Measurements from ENCODE around the gene PLA2G15.

Gene PLA2G15

DNA sequence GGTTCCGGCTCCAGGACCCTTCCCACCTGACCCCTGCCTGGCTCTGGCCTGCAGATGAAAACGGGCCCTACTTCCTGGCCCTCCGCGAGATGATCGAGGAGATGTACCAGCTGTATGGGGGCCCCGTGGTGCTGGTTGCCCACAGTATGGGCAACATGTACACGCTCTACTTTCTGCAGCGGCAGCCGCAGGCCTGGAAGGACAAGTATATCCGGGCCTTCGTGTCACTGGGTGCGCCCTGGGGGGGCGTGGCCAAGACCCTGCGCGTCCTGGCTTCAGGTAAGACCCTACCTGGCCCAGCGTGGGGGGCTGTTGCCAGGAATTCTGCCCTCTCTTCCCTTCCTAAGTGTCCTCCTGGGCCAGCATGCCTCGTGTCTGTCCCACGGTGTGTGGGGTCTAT lies 10.5 kb downstream of the PLA2G15 start:
- DNase-seq = no peak

DNA sequence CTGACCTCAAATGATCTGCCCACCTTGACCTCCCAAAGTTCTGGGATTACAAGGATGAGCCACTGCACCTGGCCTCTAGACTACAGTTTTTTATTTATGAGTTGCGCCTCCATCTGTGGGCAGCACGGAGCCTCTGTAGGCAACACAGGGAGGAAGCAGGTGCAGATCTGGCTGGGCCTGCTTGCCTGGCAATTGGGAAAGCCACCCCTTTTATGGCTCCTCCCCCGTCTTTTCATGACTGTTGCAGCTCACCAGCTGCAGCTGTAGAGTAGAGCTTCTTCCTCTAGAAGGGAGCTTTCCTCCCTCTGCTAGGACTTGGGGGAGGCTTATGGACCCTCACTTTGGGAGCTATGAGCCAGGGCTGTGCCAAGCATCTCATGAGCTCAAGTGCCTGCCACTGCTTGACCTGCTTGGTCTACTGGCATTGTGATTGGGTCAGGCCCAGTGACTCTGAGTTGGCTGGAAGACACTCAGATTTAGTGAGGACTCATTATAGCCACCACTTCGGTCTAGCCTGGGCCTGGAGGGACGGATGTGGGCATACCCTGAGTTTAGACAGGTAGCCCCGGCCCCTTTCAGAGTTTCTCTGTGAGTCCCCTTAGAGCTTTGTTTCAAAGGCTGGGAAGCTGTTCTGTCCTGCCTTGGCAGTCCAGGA lies 12.2 kb downstream of the PLA2G15 start:
- DNase-seq = no peak

DNA sequence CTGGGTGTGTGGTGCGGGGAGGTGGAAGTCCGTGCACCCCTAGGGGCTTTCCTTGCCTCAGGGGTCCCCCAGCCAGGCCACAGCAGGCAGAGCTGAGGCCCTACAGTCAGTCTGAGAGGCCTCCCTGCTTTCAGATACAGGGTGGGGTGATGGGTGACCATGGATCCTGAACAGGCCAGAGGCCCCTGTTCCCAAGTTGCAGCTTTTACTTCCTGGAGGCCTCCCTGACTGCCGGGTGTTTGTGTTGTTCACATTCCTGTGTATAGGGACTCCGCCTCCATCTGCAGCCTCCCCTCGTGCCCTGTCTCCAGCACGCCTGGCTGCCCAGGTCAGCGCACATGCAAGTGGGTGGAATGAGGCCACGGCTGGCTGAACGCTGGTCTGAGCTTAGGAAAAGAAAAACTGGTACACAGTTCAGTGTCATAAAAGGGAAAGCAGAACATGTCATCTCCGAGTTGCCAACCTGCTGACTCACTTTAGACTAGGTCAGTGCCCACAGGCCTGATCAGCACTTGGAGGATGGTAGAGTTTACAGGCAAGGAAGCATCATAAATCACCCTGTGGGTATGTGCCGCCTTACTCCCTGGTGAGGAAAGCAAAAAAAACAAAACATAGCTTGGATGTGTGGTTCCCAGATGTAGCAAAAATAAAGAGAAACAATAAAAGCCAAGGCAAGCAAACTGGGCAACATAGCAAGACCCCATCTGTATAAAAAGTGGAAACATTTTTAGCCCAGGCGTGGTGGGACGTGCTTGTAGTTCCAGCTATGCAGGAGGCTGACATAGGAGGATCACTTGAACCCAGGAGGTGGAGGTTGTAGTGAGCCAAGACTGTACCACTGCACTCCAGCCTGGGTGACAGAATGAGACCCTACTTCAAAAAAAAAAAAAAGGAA lies 13.0 kb downstream of the PLA2G15 start:
- no peak for DNase-seq

DNA sequence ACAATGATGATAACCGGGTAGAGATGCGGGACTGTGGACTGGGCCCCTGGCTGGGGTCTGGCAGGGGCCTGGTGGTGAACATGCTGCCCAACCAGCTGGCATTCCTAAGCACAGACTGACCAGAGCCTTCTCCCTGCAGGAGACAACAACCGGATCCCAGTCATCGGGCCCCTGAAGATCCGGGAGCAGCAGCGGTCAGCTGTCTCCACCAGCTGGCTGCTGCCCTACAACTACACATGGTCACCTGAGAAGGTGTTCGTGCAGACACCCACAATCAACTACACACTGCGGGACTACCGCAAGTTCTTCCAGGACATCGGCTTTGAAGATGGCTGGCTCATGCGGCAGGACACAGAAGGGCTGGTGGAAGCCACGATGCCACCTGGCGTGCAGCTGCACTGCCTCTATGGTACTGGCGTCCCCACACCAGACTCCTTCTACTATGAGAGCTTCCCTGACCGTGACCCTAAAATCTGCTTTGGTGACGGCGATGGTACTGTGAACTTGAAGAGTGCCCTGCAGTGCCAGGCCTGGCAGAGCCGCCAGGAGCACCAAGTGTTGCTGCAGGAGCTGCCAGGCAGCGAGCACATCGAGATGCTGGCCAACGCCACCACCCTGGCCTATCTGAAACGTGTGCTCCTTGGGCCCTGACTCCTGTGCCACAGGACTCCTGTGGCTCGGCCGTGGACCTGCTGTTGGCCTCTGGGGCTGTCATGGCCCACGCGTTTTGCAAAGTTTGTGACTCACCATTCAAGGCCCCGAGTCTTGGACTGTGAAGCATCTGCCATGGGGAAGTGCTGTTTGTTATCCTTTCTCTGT lies 14.0 kb downstream of the PLA2G15 start:
- no peak for DNase-seq

DNA sequence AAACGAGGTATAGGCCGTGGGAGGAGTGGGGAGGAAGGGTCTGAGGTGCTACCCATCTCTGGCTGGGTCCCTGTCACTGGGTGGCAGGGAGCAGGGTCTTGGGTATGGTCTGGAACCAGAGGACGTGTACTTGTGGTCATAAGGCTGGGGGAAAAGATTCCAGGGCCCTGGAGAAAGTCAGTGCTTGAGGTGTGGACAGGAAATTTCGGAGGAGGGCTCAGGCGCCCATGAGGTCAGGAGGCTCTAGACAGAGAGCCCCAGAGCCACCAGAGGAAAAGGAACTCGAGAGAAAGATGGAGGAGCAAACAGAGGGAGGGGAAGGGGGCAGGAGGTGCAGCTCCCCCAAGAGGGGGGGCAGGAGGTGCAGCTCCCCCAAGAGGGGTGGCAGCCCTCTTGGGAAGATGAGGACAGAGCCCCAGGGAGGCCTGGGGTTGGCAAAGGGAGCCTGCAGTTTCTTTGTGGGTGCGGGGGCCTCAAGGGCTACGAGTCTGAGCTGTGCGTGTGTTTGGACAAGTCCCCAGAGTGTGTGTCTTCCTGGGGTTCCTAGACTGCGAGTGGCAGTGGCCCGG lies 18.5 kb downstream of the PLA2G15 start:
- DNase-seq = no peak

DNA sequence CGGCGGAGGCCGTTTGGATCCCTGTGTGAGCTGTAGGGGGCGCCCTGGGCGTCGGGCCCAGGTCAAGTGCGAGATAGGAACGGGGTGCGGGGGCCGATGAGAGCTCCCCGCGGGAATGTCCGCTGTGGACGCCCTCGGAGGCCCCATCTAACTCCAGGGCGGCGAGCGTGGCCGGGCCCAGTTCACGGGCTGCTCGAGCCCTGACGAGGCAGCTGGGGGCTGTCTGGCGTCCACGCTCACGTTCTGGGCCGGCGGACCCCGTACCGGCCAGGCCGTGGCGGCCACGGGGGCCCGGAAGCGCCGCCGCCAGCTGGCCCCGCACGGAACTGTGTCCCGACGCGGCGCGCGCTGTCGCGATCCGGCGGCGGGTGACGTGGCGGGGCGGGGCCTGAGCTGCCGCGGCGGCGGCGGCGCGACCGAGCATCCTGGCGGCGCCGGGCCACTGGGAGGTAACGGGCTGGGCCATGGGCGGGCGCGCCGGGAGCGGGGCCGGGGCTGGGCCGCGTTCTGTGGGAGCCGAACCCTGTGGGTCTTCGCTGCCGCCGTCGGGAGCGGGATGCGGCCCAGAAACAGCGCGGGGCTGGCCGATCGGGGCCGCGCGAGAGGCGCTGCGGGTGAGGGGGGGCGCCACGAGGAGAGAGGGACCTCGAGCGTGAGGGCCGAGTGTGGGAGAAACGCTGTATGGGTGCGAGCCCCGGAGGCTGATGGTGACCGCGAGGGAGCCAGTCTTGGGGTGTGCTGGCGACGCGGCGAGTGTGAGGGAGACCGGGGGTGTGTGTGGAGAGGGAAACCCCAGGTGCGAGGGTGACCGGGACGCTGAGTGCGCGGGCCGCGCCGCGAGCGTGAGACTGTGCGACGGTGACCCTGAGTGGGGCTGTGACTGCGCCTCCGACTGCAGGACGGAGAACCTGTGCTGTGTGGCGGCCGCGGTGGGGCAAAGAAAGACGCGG lies 19.2 kb downstream of the PLA2G15 start, which contains the start of gene SLC7A6:
Gene SLC7A6 (plus strand): TSS at position 399 of the 950 bp plus-strand sequence. CDS start 10,201 bp downstream, outside the sequence.
- peak; percentile 92 to 94 for DNase-seq

DNA sequence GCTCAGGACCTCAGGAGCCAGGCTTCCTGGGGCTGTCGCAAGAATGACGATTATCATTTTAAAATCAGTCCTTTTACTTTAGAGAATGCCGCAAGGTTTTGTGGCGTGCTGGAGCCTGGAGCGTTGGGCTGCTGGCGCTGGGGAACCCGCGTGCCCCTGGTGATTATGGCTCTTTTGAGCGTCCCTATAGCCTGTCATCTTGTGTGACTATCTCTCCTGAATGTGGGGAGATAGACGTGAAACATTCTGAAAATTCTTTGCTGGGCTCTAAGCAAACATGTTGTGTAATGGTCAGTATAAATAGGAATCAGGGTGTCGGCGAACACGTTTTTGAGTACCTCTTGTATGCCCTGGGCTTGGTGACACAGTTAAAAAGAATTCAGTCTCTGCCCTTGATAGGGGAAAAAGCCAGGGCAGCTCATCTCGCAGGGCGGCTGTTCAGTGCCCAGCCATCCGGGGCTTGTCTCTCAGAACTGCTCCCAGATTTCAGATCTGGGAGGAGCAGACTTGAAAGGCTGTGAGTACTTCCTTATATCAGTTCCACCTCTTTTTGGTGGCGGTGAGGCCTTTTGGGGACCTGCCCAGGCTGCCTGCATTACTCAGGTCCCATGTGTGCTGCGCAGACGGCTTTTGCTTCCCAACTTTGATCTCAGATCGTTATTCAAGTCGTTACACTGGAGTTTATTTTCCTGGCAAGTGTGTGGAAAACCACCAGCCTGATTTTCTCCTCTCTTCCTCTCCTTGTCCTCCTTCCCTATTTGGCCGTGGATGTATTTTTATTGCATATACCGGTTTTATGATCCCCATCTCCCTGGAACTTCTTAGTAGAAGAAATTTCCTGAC lies 20.1 kb downstream of the PLA2G15 start:
- DNase-seq = peak; percentile 61 to 65

DNA sequence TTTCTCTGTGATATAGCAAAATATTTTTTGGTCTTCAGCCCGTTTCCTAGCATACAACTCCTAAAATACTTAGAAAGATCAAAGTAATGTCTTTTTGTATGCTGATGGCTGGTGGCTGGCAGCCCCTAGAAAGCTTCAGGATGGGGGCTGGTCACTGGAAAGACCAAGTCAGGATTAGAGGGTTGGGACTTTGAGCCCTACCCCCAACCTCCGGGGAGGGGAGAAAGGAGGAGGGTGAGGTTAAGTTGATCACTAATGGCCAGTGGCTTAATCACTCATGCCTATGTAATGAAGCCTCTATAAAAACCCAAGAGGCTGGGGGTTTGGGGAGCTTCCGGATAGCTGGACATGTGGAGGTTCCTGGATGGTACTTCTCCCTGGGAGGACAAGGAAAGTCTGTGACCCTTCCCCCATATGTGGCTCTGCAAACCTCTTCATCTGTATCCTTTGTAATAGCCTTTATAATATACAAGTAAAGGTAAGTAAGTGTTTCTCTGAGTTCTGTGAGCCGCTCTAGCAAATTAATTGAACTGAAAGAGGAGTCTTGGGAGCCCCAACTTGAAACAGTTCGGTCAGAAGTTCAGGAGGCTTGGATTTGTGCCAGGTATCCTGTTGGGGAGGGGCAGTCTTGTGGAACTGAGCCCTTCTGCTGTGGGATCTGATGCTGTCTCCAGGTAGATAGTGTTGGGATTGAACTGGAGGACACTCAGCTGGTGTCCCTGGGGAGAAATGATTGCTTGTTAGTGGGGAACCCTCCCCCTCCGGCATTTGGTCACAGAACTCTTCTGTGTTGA lies 22.6 kb downstream of the PLA2G15 start:
- DNase-seq = no peak

DNA sequence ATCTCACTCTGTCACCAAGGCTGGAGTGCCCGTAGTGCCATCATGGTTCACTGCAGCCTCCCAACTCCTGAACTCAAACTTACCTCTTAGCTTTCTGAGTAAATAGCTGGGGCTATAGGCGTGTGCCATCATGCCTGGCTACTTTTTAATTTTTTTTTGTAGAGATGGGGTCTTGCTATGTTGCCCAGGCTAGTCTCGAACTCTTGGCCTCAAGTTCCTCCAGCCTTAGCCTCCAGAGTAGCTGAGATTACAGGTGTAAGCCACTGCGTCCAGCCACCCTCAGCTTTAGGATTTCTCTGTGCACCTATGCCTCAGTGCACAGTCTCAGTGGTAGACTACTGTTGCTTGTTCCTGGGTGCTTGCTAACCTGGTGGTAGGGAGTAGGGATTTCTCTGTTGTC lies 24.6 kb downstream of the PLA2G15 start:
- no peak for DNase-seq

DNA sequence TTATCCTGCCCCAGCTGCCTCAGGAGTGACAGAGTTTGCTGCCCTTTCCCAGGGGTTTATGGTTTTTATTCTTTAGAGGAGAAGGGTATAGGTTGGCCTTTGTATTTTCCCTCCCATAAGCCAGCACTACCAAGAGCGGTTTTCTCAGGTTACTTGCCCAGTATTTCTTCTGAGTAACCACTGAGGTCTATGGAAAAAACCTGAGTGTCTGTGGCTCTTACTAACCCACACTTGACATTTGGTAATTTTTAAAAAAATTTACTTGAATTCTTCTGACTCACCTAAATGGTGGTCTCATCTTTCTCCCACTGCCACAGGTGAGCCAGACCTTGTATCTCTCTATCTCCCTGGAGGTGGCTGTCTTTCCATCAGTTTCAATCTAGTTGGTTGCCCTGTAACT lies 25.2 kb downstream of the PLA2G15 start:
- DNase-seq = no peak

DNA sequence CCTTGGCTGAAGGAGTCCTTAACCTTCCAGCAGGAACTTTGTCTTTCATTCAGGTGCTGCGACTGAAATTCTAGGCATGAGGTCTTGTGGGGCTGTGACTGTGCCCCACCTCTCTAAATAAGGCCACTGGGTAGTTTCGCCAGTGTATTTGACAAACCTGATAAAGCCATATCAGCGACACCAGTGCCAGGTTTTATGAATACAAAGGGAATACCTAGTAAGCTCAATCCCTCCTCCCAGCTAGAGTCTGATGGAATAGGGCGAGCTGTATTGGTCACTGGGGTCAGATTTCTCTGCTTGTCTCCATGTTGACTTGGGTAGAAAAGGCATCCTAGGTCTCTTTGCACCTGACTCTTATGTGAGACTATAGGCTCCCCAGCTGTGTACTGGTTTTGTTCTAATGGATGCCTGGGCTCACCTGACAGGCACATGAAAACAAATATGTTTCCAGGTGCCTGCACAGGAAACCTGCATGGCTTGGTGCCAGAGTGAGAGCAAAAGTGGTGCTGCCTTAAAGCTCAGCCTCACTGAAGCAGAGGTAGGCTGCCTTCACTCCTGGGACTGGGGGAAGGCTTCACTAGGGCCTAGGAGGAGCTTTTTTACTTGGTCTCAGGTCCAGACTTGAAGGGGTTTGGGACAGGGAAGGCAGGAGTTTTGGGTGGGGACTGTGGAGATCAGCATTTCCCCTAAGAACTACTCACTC lies 27.5 kb downstream of the PLA2G15 start:
- DNase-seq = peak in 1 of 2 experiments; percentile 48

DNA sequence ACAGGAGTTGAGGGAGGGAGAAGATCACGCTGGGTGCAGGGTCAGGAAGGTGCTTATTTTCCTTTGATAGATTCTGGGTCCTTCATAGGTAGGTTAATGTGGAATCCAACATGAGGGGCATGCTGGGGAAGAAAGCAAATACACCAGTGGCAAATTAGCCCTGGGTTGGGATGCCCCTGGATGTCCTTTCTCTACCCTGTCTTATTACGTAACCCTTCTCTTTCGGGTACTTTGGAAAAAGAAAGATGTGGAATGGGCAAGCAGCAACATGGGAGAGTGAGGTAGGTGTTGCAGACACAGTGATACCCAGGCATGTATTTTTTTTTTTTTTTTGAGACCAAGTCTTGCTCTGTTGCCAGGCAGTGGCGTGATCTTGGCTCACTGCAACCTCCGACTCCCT lies 28.3 kb downstream of the PLA2G15 start:
- DNase-seq = no peak

DNA sequence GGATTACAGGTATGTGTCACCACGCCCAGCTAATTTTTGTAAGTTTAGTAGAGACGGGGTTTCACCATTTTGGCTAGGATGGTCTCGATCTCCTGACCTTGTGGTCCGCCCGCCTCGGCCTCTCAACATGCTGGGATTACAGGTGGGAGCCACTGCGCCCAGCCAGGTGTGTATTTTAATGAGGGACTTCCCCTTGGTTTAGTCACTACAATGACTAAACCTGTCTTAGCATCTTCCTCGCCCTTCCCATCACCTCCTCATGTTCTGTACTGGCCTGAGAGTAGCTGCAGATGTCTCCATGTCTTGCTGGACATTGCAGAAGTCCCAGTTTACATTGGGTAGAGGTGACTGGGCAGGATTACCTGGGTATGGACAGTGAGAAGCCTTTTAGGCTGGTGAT lies 28.7 kb downstream of the PLA2G15 start:
- DNase-seq = no peak

DNA sequence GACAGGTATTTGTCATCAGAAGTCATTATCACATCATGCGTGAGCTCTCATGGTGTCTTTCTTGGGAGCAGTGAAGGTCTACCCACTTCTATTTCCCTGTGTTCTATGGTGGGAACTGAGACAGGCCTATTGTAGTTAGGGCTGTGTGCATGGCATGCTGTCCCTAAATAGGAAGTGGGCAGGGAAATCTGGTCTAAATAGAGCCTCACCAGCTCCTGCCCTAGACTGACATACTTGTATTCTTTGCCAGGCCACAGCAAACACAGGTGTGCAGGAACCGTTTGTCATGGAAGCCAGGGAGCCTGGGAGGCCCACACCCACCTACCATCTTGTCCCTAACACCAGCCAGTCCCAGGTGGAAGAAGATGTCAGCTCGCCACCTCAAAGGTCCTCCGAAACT lies 29.3 kb downstream of the PLA2G15 start:
- DNase-seq = no peak

DNA sequence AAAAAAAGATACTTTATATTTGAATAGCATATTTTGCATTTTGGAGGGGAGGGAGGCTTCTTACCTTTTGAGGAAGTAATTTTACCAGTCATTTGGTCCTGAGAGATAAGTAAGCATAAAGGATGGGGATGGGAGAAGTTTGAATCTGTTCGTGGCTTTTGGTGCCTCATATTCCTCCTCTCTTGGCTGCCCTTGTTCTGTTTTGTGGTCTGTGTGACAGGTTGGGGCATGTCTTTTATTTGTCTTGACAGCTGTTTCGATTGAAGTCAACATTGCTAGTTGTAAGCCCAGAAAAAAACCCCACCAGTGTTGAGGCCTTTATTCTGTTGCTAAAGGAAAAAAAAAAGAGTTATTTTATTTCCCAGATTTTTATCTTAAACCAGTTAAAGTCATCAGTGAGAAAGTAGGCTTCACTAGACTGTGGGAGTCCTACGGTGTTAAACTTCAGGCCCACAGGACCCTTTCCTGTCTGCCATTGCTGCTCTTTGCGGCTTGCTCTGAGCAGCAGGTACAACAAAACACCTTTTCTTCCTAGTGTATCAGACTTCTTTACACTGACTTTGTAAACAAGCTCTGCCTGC lies 30.5 kb downstream of the PLA2G15 start:
- DNase-seq = no peak

DNA sequence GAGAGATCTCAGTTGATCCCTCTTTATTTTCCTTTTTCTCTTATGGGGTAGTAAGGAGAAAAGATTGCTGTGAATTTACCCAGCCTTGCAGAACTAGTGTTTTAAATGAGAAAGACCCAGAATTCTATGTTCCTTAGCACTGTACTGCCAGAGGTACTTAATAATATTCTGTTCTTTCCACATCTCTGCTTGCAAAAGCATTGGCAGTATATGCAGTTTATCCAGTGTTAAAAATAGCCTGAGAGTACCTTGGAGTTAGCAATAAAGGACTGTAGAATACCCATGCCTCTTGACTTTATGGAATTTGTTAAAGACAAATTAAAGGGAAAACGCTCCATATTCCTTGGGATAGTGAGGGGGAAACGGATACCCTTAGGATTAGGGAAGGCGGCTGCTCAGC lies 31.1 kb downstream of the PLA2G15 start:
- DNase-seq = no peak

DNA sequence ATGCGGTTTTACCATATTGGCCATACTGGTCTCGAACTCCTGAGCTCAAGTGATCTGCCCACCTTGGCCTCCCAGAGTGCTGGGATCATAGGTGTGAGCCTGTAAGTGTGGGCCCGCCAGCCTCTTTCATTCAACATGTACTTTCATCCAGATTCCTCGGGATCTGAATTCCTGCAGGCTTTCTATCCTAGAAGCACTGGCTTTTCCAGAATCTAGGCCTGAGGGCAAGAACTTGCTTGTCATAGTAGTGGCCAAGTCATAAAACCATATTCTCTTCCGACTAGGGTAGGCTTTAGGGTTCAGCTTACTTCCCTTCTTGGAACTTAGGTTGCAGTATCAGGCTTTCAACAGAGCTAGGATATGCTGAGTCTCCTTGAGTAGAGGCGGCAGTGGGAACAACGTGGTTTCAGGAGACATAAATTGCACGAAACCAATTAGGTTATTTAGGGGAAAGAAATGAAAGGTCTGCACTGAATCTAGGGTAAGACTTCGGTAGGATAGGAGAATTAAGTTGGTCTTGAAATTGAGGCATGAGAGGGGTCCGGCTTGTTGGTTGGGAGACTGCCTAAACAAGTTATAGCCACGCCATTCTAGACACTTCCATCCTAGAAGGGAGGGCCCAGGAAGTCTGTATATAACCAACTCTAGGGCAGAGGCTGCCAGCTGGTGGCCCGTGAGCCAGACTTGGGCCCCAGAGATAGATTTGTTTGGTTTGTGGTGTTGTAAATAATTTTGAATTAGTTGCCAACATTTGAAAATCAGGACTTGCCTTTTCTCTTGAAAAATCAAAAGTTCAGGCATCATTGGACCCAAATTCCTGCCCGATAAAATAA lies 34.8 kb downstream of the PLA2G15 start:
- no peak for DNase-seq
